Kidney (tissue), 14 donors: ENCODE measurements around the gene GALNT9. TPM values are rescaled to one million over a fixed set of nuclear protein-coding genes. Genes with fewer than 3 reads are reported as not detected.

ENCODE experiments used
- DNase-seq, 5 donors: peaks; one replicate each; pipeline ENCODE4 v3.0.0-alpha.2; 2013 to 2020
- FAIRE-seq: peaks from 2 replicates; lab custom pipeline; 2012; peaks lifted over from hg19 to GRCh38; lab: Jason Lieb, UNC
- H3K27ac ChIP-seq, 2 donors: one replicate each; pipeline ENCODE4 v1.7.0; 2013; ENCODE audit warnings: low read depth in 2 of 2, low read length in 2 of 2, inconsistent platforms in 1 of 2
- H3K27me3 ChIP-seq: one replicate; pipeline ENCODE4 v1.7.1; 2013; ENCODE audit warnings: low read length, inconsistent platforms; ENCODE audit not compliant: control insufficient read depth, insufficient read depth
- H3K36me3 ChIP-seq, 3 donors: one replicate each; pipeline versions ENCODE4 v1.7.0 to v1.7.1; 2013; ENCODE audit warnings: low read length in 3 of 3, control low read depth in 1 of 3, inconsistent platforms in 1 of 3; ENCODE audit not compliant: insufficient read depth in 3 of 3, control insufficient read depth in 2 of 3
- H3K4me1 ChIP-seq, 3 donors: one replicate each; pipeline versions ENCODE4 v1.7.0 to v1.7.1; 2013; ENCODE audit warnings: low read length in 3 of 3, inconsistent platforms in 1 of 3, low read depth in 1 of 3; ENCODE audit not compliant: control insufficient read depth in 2 of 3, insufficient read depth in 2 of 3
- H3K4me3 ChIP-seq, 3 donors: one replicate each; pipeline versions ENCODE4 v1.7.0 to v1.8.1; 2013; ENCODE audit warnings: low read length in 3 of 3, control low read depth in 1 of 3, inconsistent platforms in 1 of 3
- H3K9ac ChIP-seq, 3 donors: one replicate each; pipeline versions ENCODE4 v1.7.0 to v1.7.1; 2013; ENCODE audit warnings: low read length in 3 of 3, control low read depth in 1 of 3, inconsistent platforms in 1 of 3
- H3K9me3 ChIP-seq, 3 donors: one replicate each; pipeline versions ENCODE4 v1.7.0 to v1.7.1; 2013; ENCODE audit warnings: low read length in 3 of 3, control low read depth in 1 of 3, inconsistent platforms in 1 of 3; ENCODE audit not compliant: control insufficient read depth in 2 of 3, insufficient read depth in 1 of 3
- intact Hi-C: fragments of 100-400 bp; cut with DNase I; formaldehyde crosslinking; loops from one replicate; pipeline ENCODE4 v1.11.1; 2022
- polyA plus RNA-seq: library from polyadenylated mRNA; stranded (reverse); fragments of 350-450 nt; fragmentation: Illumina TruSeq; extraction: RNeasy Lipid Tissue Mini Kit (QIAGEN cat#74804); gene quantifications from one replicate; pipeline ENCODE4 v1.2.3, GENCODE V29; 2014; ENCODE audit warnings: low read depth, low replicate concordance; ENCODE audit not compliant: insufficient read depth
- total RNA-seq: library from RNA; stranded (reverse); fragmentation: NEBNext Ultra II Directional; extraction: Animal tissue kit (Norgen Biotek cat#: 25700); gene quantifications from one replicate; pipeline ENCODE4 v1.2.1, GENCODE V29; 2021
- TF ChIP-seq, protein P1 (sequence below): IDR thresholded peaks from 3 replicates; pipeline ENCODE4 v1.5.1; 2012; ENCODE audit warnings: mild to moderate bottlenecking, moderate library complexity, borderline replicate concordance; ENCODE audit not compliant: insufficient read depth; ENCODE audit errors: extremely low read depth
- donor health status: control.
- donor health status: control.
- donor health status: control.
- donor health status: control.
- donor health status: control.
- donor health status: DM: yes; HTN: yes; CAD: no.
- donor health status: Normal renal cell carcinoma (clear cell type).

Gene GALNT9
- total and polyA plus RNA-seq, 2 donors from 2014 or later, result 4.8 to 20.7 TPM

DNA sequence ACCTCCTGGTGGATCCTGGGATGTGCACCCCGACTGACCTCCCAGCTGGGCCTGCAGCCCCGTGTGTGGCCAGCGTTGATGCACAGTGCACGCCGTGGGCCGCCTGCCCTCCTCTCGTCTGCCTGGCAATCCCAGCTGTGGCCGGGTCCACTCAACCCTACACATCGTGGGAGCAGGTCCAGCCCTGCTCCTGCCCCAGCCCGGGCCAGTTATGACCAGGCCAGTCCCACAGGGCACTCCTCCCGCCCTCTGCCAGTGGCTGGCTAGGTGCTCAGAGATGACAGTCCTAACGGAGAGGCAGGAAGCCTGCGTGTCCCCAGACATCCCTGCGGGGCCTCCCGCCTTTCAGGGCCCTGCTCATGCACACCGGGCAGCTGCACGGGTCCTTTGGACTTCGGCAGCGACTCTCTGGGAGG is 10.8 kb downstream of the GALNT9 start:
- H3K9ac ChIP-seq, result no peak overlapping the region
- no peaks in the 10 kb centered on the region for H3K9me3 ChIP-seq
- FAIRE-seq, result no peak
- intact Hi-C loops, result no loop called here
- H3K4me3 ChIP-seq, result no peak overlapping the region
- H3K36me3 ChIP-seq, result no peaks in the 10 kb centered on the region
- TF ChIP-seq, protein P1, sequence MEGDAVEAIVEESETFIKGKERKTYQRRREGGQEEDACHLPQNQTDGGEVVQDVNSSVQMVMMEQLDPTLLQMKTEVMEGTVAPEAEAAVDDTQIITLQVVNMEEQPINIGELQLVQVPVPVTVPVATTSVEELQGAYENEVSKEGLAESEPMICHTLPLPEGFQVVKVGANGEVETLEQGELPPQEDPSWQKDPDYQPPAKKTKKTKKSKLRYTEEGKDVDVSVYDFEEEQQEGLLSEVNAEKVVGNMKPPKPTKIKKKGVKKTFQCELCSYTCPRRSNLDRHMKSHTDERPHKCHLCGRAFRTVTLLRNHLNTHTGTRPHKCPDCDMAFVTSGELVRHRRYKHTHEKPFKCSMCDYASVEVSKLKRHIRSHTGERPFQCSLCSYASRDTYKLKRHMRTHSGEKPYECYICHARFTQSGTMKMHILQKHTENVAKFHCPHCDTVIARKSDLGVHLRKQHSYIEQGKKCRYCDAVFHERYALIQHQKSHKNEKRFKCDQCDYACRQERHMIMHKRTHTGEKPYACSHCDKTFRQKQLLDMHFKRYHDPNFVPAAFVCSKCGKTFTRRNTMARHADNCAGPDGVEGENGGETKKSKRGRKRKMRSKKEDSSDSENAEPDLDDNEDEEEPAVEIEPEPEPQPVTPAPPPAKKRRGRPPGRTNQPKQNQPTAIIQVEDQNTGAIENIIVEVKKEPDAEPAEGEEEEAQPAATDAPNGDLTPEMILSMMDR, result no peak
- DNase-seq, result peak in 1 of 5 donors; percentile 66
- no peaks in the 10 kb centered on the region for H3K27me3 ChIP-seq
- H3K4me1 ChIP-seq, result no peaks in the 10 kb centered on the region
- H3K27ac ChIP-seq, result no peak overlapping the region

DNA sequence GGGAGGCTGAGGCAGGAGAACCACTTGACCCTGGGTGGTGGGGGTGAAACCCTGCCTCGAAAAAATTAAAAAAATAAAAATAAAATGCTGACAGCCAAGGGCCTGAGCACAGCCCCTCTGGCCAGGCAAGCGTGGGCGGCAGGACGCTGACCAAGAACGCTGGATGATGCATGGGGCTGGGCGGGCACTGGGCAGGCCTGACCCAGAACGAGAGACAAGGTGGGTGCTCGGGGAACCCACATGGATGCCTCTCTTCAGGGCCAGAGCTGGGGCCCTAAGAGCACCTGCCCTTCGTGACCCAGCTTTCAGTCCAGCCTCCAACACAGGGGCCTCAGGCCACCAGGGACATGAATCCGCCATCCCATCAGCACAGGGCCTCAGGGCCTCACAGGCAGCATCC is 11.3 kb downstream of the GALNT9 start:
- DNase-seq (peak in 1 of 5 donors; percentile 53), FAIRE-seq (no peak)
- TF ChIP-seq, protein P1, result no peak
- Histone ChIP-seq H3K4me1 (no peaks in the 10 kb centered on the region), H3K27me3 (no peaks in the 10 kb centered on the region), H3K9ac (no peak overlapping the region), H3K27ac (no peak overlapping the region), H3K36me3 (no peaks in the 10 kb centered on the region), H3K4me3 (no peak overlapping the region), H3K9me3 (no peaks in the 10 kb centered on the region)
- intact Hi-C loops, result no loop called here

DNA sequence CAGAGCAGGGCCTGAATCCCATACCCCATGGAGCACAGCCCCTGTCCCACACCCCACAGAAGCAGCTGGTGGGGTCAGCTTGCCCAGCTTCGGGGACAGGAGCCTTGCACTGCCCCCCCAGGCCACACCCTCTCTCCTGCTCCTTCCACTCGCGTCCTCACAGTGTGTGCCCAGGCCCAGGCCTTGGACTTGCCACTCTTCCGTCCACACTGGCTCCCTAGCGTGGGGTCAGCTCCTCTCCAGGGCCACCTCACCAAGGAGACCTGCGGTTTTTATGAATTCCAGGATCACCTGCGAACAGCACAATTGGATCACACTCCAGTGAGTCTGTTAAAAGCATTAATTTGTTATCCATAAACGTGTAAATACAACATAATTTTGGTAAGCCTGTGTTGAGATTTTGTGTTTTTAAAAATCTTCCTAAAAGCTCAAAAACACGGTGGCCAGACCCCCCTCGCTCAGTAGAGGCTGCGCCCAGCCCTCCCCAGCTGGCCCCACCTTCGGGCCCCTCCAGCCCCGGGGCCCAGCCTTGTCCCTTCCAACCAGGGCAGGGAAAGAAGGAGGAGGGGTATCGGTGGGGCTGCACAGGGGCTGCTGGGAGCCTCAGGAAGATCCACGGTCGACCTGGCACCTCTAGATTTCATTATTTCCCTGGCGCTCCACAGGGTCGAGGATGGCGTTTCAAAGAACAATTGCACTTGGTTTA is 12.0 kb downstream of the GALNT9 start:
- TF ChIP-seq, protein P1, result no peak
- intact Hi-C loops, result no loop called here
- Histone ChIP-seq H3K27ac (no peak overlapping the region), H3K27me3 (no peaks in the 10 kb centered on the region), H3K36me3 (no peaks in the 10 kb centered on the region), H3K4me1 (no peaks in the 10 kb centered on the region), H3K4me3 (no peak overlapping the region), H3K9me3 (no peaks in the 10 kb centered on the region), H3K9ac (no peak overlapping the region)
- FAIRE-seq (no peak), DNase-seq (peak in 1 of 5 donors; percentile 39)
